SHP77 (cell line): ENCODE data around the gene ASIC2.

Source experiments
- DNase-seq, 2 experiments: peaks; one replicate each; lab custom pipeline; 2025; lab: John Stamatoyannopoulos, UW

The ASIC2 gene

GRCh38 chr17:33154869-33155455 lies 138.1 kb downstream of the ASIC2 start:
- no peak for DNase-seq

- no peak for DNase-seq
Measured at GRCh38 chr17:33152783-33153182, 140.3 kb downstream of the ASIC2 start.

DNA sequence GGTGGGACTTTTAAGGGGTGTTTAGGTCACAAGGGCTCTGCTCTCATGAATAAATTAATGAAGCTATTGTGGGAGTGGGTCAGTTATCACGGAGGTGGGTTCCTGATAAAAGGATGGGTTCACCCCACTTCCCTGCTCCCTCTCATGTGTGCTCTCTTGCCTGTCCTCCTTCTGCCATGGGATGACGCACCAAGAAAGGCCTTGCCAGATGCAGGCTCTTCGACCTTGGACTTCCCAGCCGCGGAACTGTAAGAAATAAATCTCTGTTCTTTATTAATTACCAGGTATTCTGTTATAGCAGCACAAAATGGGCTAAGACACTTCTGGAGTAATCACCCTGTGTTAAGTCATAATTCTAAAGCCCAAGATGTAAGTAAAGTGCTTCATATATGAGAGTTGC lies 141.5 kb downstream of the ASIC2 start:
- DNase-seq = no peak

- DNase-seq = no peak
Measured at GRCh38 chr17:33145941-33146340, 147.2 kb downstream of the ASIC2 start.

- no peak for DNase-seq
Measured at GRCh38 chr17:33144837-33145236, 148.3 kb downstream of the ASIC2 start.

DNA sequence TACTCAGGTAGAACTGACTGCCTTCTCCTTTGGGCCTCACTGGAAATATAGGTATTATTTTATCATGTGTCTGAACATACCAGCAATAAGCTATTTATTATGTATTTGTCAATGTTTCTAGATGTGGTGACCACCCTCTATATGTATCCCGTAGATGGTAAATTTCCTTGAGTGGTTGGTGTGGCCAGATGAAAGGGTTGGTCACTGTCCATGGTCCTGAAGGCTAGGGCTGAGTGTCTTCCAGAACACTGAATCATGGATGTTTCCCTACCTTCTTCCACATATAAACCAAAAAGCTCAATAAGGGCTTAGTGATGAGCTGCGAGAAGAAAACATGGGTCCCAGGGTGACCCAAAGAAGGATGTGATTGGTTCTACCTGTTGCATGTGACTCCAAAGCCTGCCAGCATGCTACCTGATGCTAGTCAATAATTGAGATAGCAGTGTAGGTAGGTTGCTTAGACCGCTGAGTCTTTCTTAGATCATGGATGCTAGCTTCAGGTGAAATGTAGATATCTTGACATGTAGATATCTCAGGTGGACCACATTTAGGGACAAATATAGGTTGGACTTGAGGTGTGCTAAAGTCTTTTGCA lies 150.3 kb downstream of the ASIC2 start:
- DNase-seq = no peak

DNA sequence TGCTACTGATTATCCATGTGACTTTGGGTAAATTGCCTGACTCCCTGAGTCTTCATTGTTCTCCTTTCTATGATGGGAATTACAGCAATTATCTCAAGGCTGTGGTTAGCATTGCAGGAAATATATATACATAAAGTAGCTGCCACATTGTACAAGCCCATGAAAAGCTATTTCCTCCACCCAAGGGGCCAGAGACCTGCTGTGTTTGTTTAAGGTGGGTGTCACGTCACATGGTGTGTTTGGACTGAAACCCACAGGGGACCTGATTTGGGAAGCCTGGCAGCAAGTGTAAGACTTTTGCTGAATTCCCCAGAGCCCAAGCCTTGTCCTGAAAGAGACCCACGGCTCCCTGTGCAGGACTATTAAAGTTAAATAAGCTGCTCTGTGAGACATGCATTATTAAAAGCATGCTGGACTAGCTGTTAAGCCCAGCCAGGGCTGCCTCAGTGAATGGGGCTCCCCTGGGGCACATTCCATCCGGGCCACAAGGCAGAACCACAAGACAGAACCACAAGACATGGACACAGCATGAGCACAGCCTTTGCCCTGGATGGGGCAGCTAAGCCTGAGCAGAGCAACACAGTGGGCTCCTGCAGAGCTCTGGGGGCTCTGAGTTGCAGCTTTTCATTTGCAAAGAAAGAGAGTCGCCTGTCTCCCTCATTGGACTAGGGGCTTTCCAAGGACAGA lies 152.5 kb downstream of the ASIC2 start:
- DNase-seq = no peak

GRCh38 chr17:33138627-33139026 lies 154.5 kb downstream of the ASIC2 start:
- DNase-seq = no peak

DNA sequence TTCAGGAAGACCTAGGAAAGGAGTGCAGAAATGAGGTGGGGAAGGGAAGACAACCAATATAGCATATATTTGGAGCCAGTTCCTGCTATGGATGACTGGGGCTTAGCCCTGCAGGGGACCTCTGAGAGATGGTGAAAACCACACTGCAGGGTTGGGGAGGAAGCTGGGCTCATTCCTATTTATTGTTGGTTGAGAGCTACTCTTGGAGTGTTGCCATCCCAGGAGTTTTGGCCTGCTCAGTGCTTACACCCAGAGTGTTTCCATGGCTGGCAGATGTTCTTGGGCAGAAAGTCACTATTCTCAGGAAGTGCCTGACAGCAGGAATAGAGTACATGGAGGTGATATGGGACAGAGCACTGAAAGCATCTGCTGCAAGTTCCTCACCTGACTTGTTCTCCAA lies 155.7 kb downstream of the ASIC2 start:
- peak; percentile 60 to 77 for DNase-seq

DNA sequence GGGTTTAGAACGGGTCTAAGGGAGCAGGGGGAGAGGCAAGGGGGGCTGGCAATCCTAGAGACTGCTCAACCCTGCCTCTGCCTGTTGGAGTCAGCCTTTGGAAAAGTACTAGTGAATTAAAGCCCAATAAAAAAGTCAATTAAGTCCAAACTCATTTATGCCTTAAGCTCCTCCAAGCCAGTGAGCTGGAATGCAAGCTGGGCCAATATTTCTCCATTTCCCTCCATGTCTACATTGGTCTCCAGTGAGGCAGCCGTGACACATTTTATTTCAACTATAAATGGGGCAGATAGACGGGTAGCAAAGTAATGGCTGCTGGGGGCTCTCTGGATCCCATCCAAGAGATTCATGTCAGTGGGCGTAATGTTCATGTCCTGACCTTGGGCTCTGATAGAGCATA lies 157.4 kb downstream of the ASIC2 start:
- no peak for DNase-seq

DNA sequence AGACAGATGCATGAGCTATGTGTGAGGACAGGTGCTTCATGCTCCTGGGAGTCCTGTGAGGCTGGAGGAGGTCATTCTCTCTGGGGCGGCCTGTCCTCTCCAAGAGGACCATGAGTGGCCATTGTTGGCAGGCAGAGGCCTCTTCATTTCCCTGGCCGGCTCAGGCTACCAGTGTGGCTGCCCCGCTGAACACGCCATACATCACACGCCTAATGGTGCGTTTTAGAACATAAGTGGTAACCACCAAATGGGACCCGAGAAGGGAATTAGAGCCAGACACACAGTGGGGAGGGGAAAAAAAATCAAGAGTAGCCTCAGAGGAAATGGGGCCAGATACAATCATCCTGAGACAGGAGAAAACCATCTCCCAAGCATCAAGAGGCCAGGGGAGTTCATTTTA lies 161.5 kb downstream of the ASIC2 start:
- peak; percentile 92 to 93 for DNase-seq

DNA sequence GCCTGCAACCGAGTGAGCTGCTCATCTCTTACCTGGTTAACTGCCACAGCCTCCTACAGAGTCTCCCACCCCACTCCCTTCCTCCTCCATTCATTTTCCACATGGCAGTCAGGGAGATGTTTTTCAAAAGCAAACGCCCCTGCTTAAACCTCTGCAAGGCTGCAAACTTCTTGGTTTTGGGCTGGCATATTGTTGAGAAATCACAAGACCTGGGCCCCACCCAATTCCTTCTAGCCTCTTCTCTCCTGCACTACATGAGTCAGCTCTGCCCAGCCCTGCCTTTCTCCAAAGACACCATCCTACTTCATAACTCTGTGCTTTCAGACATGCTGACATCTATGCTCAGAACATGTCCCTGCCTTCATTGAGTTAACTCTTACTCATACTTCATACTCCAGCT lies 165.4 kb downstream of the ASIC2 start:
- DNase-seq = no peak

- DNase-seq = no peak
Measured at GRCh38 chr17:33126086-33126485, 167.0 kb downstream of the ASIC2 start.

- no peak for DNase-seq
Measured at GRCh38 chr17:33125552-33125950, 167.5 kb downstream of the ASIC2 start.

GRCh38 chr17:33124871-33125551 lies 168.1 kb downstream of the ASIC2 start:
- DNase-seq = peak in 1 of 2 experiments; percentile 14

DNA sequence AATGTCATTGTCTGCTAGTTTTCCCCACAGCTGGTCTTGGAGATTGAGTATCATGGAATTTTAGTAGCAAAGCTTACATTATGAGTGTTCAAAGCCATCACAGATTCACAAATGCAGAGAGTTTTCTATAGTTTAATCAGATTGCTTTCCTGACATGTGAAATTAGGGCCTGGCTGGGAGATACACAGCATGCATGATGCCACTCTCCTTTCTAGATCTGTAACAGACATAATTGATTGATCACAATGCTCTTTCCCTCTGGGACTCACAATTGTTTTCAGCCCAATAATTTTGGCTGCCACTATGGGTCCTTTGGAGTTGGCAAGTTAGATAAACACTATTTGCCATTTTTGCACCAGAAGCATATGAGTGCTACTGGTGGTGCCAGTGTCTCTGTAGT lies 168.9 kb downstream of the ASIC2 start:
- no peak for DNase-seq

DNA sequence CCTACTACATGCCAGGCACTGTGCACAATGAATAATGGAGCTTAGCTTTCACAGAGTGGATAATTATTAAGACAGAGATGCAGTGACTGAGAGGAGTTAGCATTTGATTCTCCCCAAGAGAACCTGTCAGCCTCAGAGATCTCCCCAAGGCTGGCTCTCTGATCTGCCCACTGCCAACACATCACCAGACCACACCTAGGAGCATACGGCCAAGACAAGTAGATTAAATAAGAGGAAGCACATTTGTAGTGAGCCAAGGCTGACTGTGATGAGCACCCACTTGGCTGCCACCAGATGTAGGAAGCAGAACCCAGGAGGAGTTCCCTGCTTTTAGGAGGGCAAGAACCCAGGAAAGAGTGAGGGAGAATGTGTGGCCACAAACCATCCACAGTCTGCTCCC lies 171.3 kb downstream of the ASIC2 start:
- no peak for DNase-seq

GRCh38 chr17:33121272-33121671 lies 171.8 kb downstream of the ASIC2 start:
- DNase-seq = no peak

GRCh38 chr17:33120103-33120502 lies 173.0 kb downstream of the ASIC2 start:
- DNase-seq = no peak

- no peak for DNase-seq
Measured at GRCh38 chr17:33118391-33119075, 174.6 kb downstream of the ASIC2 start.

- no peak for DNase-seq
Measured at GRCh38 chr17:33116021-33116551, 177.0 kb downstream of the ASIC2 start.

DNA sequence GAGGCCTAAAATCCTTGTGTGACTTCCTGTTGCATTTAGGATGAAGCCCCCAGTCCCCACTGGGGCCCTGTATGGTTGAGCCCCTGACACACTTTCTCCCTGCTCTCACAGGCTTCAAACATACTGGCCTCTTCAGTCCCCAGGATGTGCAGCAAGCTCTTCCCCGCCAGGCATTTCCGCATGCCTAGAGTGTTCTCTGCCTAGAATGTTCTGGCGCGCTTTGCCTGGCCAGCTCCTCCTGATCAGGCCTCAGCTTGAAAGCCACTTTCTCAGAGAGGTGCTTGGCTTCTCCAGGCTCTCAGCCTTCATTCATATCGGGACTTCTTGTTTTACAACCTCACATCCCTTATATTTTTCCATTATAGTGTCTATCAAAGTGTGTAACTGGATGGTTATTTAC lies 177.7 kb downstream of the ASIC2 start:
- no peak for DNase-seq
